Stimulated activated CD4-positive, alpha-beta T cell treated with anti-CD3 and anti-CD28 coated beads, Interleukin-15, amount 100 ng/mL, for 48 hours (primary cell): Measurements from ENCODE around the gene OSBPL2.

Experiments used
- DNase-seq, 2 donors: peaks; one replicate each; pipeline ENCODE4 v3.0.0-alpha.2; 2020; ENCODE audit warnings: low read depth in 2 of 2

Gene OSBPL2

GRCh38 chr20:62313021-62313420, 74.7 kb downstream of the OSBPL2 start:
- DNase-seq = no peak

GRCh38 chr20:62313460-62314338, 75.4 kb downstream of the OSBPL2 start:
- DNase-seq = no peak

- DNase-seq = no peak
Observed at GRCh38 chr20:62314339-62314638, 76.0 kb downstream of the OSBPL2 start.

GRCh38 chr20:62314711-62315302, 76.5 kb downstream of the OSBPL2 start:
- no peak for DNase-seq

- no peak for DNase-seq
Observed at GRCh38 chr20:62315773-62316172, 77.5 kb downstream of the OSBPL2 start.

GRCh38 chr20:62316331-62317166, 78.2 kb downstream of the OSBPL2 start:
- no peak for DNase-seq

- DNase-seq = no peak
Observed at GRCh38 chr20:62317167-62317655, 78.9 kb downstream of the OSBPL2 start.

GRCh38 chr20:62318400-62319345, 80.4 kb downstream of the OSBPL2 start:
- DNase-seq = no peak

GRCh38 chr20:62319346-62319909, 81.1 kb downstream of the OSBPL2 start:
- no peak for DNase-seq

- DNase-seq = no peak
Observed at GRCh38 chr20:62320581-62321354, 82.4 kb downstream of the OSBPL2 start.

GRCh38 chr20:62321521-62321948, 83.2 kb downstream of the OSBPL2 start:
- no peak for DNase-seq

GRCh38 chr20:62321975-62322374, 83.7 kb downstream of the OSBPL2 start:
- DNase-seq = no peak

GRCh38 chr20:62322492-62323041, 84.2 kb downstream of the OSBPL2 start:
- no peak for DNase-seq

GRCh38 chr20:62323146-62323979, 85.0 kb downstream of the OSBPL2 start:
- no peak for DNase-seq

- DNase-seq = no peak
Observed at GRCh38 chr20:62323980-62324906, 85.9 kb downstream of the OSBPL2 start.

- no peak for DNase-seq
Observed at GRCh38 chr20:62325172-62325905, 87.0 kb downstream of the OSBPL2 start.

GRCh38 chr20:62326559-62326958, 88.2 kb downstream of the OSBPL2 start:
- DNase-seq = no peak
